ENCODE results near the gene TMPRSS6.
A peak's percentile ranks its signal among the peaks of the same experiment; 100 is the strongest.

TMPRSS6 gene

DNA sequence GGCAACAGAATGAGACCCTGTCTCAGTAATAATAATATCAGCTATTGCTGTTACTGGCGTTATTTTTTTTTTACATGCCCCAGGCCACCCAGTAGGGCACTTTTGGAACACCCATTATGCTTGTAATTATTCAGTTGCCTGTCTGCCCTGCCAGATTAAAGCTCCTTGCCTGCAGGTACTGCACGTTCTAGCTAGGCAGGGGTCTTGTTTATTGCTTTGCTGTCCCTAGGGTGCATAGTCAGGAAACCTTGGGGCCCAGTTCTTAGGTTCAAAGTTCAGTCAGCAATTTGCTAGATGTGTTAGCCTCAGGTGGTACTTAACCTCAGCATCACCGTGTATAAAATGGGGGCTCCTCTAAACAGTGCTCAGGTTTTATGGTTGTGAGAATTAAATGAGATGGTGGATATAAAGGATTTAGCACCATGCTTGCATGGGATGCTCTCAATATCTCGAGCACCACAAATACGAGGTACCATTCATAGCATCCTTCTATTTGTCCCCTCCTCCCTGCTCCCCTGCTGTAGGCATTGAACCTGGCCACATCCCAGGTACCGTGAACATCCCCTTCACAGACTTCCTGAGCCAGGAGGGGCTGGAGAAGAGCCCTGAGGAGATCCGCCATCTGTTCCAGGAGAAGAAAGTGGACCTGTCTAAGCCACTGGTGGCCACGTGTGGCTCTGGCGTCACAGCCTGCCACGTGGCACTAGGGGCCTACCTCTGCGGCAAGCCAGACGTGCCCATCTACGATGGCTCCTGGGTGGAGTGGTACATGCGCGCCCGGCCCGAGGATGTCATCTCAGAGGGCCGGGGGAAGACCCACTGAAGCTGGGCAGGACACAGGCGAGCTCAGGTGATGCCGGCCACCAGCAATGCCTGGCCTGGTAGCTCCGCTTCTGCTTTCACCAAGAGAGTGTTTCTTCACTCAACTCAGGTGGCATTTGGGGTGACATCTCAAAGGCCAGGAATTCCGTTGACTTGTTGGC is 80.5 kb downstream of the TMPRSS6 start:
- no peak for DNase-seq (ENCODE audit: low spot score)

DNA sequence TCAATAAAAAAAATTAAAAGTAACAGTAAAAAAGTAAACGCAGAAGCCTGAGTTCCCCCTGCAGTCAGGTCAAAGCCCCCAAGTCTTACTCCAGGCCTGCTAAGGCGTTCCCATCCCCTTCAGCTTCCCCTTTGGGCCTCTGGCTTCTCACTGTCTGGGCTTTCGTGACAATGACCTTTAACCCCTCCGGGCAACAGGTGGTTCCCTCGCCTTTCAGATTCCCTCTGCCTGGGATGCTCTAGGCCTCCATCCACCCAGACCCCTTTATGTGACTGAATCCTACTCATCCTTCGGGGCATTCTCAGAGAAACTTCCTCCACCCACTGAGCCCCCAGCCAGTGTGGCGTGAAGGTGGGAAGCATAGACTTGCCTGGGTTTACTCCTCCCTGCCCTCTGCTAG is 82.0 kb downstream of the TMPRSS6 start:
- DNase-seq (ENCODE audit: low spot score) = no peak

DNA sequence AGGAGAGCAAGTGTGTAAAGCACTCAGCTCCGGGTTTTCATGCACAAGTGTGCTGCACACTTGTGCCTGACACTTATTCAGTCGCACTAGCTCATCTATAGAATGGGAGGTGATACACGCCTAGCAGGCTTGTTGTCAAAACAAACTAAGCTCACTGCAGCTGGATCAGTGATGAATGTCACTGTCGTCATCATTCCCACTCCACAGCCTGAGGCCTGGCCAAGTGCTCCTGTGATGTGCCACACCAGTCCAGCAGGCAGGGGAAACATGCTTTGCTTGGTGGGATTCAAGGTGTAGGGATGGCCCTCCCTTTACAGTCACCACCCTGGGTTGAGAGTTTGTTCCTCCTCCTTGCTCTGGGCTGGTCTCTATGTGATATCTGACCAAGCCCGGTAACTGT is 83.2 kb downstream of the TMPRSS6 start:
- no peak for DNase-seq (ENCODE audit: low spot score)

DNA sequence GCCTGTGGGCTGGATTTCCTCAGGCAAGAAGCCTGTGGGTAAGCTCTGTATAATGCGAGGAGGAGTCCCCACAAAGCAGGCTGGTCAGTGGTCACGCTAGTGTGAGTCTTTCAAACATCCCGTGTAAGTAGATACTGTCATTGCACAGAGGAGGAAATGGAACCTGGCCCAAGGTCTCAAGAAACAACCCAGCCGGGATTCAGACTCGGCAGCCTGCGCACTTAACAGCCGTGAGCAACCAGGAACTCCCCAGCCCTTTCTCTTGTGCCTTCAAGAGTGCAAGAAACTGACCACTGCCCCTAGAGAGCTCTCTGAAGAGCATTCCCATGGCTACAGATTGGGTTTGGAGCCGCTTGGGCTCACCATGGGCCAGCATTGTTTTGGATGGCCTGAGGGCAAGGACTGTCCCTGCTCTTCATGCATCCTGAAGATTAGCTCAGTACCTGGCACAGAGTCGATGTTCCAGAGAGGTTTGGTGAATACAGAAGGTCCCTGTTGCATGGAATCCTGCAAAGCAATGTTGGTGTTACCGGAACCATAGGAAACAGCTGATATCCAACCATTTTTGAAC is 83.9 kb downstream of the TMPRSS6 start:
- DNase-seq (ENCODE audit: low spot score) = no peak

DNA sequence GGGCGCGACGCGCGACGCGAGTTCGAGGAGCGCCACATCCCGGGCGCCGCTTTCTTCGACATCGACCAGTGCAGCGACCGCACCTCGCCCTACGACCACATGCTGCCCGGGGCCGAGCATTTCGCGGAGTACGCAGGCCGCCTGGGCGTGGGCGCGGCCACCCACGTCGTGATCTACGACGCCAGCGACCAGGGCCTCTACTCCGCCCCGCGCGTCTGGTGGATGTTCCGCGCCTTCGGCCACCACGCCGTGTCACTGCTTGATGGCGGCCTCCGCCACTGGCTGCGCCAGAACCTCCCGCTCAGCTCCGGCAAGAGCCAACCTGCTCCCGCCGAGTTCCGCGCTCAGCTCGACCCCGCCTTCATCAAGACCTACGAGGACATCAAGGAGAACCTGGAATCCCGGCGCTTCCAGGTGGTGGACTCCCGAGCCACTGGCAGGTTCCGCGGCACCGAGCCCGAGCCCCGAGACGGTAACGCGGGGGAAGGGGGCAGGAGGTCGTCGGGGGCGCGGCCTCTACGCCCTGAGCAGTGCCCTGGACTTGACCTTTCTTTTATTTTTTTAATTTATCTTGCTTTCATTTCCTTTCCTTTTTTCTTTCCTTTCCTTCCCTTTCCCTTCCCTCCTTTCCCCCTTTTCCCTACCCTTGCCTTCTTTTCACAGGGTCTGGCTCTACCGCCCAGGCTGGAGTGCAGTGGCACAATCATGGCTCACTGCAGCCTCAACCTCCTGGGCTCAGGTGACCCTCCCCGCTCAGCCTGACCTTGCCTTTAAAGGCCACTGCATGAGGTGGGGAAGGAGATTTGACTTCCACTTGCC is 85.0 kb downstream of the TMPRSS6 start:
- DNase-seq (ENCODE audit: low spot score) = no peak

GRCh38 chr22:37023743-37024338 is 85.7 kb downstream of the TMPRSS6 start:
- no peak for DNase-seq (ENCODE audit: low spot score)

GRCh38 chr22:37022483-37023337 is 86.8 kb downstream of the TMPRSS6 start:
- DNase-seq (ENCODE audit: low spot score) = no peak

GRCh38 chr22:37021710-37022482 is 87.6 kb downstream of the TMPRSS6 start:
- no peak for DNase-seq (ENCODE audit: low spot score)

GRCh38 chr22:37021041-37021440 is 88.5 kb downstream of the TMPRSS6 start:
- DNase-seq (ENCODE audit: low spot score) = no peak

DNA sequence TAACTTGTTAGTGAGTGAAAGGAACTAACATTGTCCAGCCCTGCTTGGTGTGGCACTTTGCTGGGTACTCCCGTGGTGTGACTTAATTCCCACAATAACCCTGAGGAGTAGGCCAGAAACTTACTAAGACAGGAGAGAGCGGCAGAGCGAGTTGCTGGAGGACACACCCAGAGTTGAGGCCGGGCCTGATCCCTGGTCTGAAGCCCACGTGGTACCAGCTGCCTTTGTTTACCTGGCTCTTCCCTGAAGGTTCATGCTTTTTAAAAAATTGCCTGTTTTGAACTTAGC is 89.4 kb downstream of the TMPRSS6 start:
- DNase-seq (ENCODE audit: low spot score) = no peak

DNA sequence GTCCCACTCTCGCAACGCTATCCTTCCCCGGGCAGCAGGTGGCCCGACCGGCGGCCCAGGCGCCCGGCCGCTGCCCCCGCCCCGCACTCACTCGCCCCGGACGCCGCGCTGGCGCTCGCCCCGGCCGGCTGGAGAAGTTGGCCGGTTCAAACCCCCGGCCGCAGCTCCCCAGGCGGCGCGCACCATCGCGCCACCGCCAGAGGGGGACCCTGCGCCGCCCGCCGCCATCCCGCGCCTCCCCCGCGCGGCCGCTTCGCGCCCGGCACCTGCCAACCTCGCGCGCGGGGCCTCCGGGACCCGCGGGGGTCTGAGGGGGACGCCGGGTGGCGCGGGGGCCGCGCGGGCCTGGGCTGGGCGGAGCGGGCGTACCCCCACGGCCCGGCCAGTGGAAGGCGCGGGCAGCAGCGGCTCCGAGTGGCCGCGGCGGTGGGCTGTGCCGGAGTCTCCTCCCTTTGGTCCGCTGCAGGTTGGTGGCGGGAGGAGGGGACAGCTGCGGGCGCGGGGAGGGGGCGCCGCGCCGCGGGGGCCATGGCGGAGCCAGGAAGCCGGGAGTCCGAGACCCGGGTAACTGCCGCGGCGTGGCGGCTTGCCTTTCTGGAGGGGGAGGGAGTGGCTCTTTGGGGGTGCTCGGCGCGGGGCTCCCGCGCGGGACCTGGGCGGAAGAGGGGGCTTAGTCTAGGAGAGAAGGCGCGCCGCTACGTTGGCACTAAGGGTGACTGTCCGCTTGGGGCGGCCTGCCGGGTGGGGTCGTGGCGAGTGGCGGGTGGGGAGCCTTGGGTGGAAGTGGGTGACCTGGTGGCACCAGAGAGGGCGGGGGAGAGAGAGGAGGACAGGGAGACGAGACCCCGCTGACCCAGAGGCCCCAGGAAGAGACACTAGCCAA is 90.0 kb downstream of the TMPRSS6 start, which contains the start of the genes MPST and TST:
TSS of gene MPST (plus strand) at position 434 of the 883 bp plus-strand sequence. CDS start at position 529, 95 bp downstream.
TSS of gene TST (minus strand) at position 139 of the 883 bp plus-strand sequence. CDS start 715 bp downstream, outside the sequence.
- DNase-seq (ENCODE audit: low spot score) = peak; percentile 87

- peak; percentile 84 for DNase-seq (ENCODE audit: low spot score)
Observed at GRCh38 chr22:37018815-37019308, 90.7 kb downstream of the TMPRSS6 start.

- no peak for DNase-seq (ENCODE audit: low spot score)
Observed at GRCh38 chr22:37018086-37018814, 91.3 kb downstream of the TMPRSS6 start.

GRCh38 chr22:37017356-37017755 is 92.2 kb downstream of the TMPRSS6 start:
- no peak for DNase-seq (ENCODE audit: low spot score)

GRCh38 chr22:37016134-37016910 is 93.2 kb downstream of the TMPRSS6 start:
- no peak for DNase-seq (ENCODE audit: low spot score)

DNA sequence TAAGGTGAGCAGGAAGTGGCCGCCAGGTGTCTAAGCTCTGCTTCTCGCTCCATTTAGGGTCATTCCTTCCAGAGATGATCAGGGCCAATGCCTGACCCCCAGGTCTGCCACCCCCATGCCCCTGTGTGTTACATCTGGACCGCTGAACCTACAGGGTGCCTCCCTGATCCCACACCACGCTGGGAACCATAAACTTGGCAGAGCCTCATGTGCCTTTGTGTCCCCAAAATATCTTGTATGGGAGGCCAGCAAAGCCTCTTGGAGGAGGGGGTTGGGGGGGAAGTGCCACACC is 94.0 kb downstream of the TMPRSS6 start:
- DNase-seq (ENCODE audit: low spot score) = no peak
